A549 (cell line): ENCODE data around the gene ANAPC15.

ENCODE experiments used
- CTCF ChIP-seq: fragments of >200 bp; sonication (Bioruptor Twin); formaldehyde crosslinking; IDR thresholded peaks from 3 replicates; pipeline ENCODE4 v1.5.1; 2016
- HMGXB4 ChIP-seq: fragments of 250-450 bp; sonication (Bioruptor Pico); IDR thresholded peaks from 2 replicates; pipeline ENCODE4 v1.5.0; 2021; ENCODE audit warnings: mild to moderate bottlenecking, moderate library complexity, borderline replicate concordance
- MAZ ChIP-seq: fragments of 150-350 bp; IDR thresholded peaks from 2 replicates; pipeline ENCODE4 v1.6.1; 2014; ENCODE audit warnings: antibody characterized with exemption, low read depth, low read length, borderline replicate concordance
- PHF8 ChIP-seq: fragments of 200-600 bp; sonication (generic); IDR thresholded peaks from 2 replicates; pipeline ENCODE4 v1.6.1; 2016; ENCODE audit warnings: low read depth, mild to moderate bottlenecking, antibody characterized with exemption, moderate library complexity, borderline replicate concordance
- RAD21 ChIP-seq, 2 experiments: fragments of >200 bp in 1 of 2; sonication (Bioruptor Twin) in 1 of 2; formaldehyde crosslinking in 1 of 2; IDR thresholded peaks in 1 of 2; conservative IDR thresholded peaks in 1 of 2; 2 replicates in 1 of 2; 3 replicates in 1 of 2; pipeline ENCODE4 v1.6.1; 2012 to 2018; ENCODE audit warnings: inconsistent platforms in 1 of 2

- TF ChIP-seq CTCF = no peak
- no peak for TF ChIP-seq PHF8
- TF ChIP-seq HMGXB4 = no peak
- TF ChIP-seq RAD21 (conservative IDR thresholded peaks at IDR 0.05 in 1 of 2, IDR thresholded peaks at IDR 0.05 in 1 of 2) = no peak
- no peak for TF ChIP-seq MAZ
Measured at GRCh38 chr11:72067676-72068075, 44.8 kb downstream of the ANAPC15 start.
